Colonic mucosa (tissue), 4 donors: ENCODE data around the gene TBCD. TPM values are rescaled to one million over a fixed set of nuclear protein-coding genes. Genes with fewer than 3 reads are reported as not detected.

ENCODE experiments used
- DNase-seq: peaks from one replicate; pipeline ENCODE4 v3.0.0-alpha.2; 2020
- H3K27ac ChIP-seq: fragments of 200-600 bp; one replicate; pipeline ENCODE4 v1.8.0; 2021
- H3K27me3 ChIP-seq: fragments of 200-600 bp; one replicate; pipeline ENCODE4 v1.8.0; 2021
- H3K36me3 ChIP-seq: fragments of 200-600 bp; one replicate; pipeline ENCODE4 v1.8.0; 2021
- H3K4me1 ChIP-seq: fragments of 200-600 bp; one replicate; pipeline ENCODE4 v1.8.0; 2021; ENCODE audit warnings: mild to moderate bottlenecking
- H3K4me3 ChIP-seq: fragments of 200-600 bp; one replicate; pipeline ENCODE4 v1.8.0; 2021
- H3K9ac ChIP-seq, 2 donors: one replicate each; pipeline ENCODE4 v1.7.0; 2013; ENCODE audit warnings: control low read depth in 2 of 2, low read depth in 2 of 2, low read length in 2 of 2
- H3K9me3 ChIP-seq: fragments of 200-600 bp; one replicate; pipeline ENCODE4 v1.8.0; 2021
- CTCF ChIP-seq: fragments of 200-600 bp; IDR thresholded peaks from one replicate; pipeline ENCODE4 v1.8.0; 2022; ENCODE audit warnings: antibody characterized with exemption, mild to moderate bottlenecking
- intact Hi-C: fragments of 100-400 bp; cut with DNase I; formaldehyde crosslinking; loops from one replicate; pipeline ENCODE4 v1.14.1; 2022
- total RNA-seq, 2 donors: library from RNA; stranded (reverse); fragmentation: NEBNext Ultra II Directional in 1 of 2; extraction: Animal tissue kit (Norgen Biotek cat#: 25700) in 1 of 2; gene quantifications; one replicate each; pipeline ENCODE4 v1.2.1, GENCODE V29; 2021
- donor health status: healthy.
- donor health status: DM: no; HTN: no; CAD: no.
- donor health status: DM: no; HTN: no; CAD: no.

The TBCD gene
- total RNA-seq, 2 donors from 2014 or later: 49.2 to 101 TPM

- DNase-seq: no peak
- Histone ChIP-seq H3K27me3 (no peaks in the 10 kb centered on the region), H3K9ac (no peak overlapping the region), H3K36me3 (no peaks in the 10 kb centered on the region), H3K4me3 (no peak overlapping the region), H3K9me3 (no peaks in the 10 kb centered on the region), H3K4me1 (no peaks in the 10 kb centered on the region), H3K27ac (no peak overlapping the region)
- no peak for TF ChIP-seq CTCF
- intact Hi-C loops: no loop called here
Observed at GRCh38 chr17:82925336-82925735, 173.5 kb downstream of the TBCD start.

- no peak overlapping the region for H3K27ac ChIP-seq
- no peak overlapping the region for H3K9ac ChIP-seq
- intact Hi-C loops: no loop called here
- H3K4me1 ChIP-seq: no peaks in the 10 kb centered on the region
- TF ChIP-seq CTCF: no peak
- no peaks in the 10 kb centered on the region for H3K9me3 ChIP-seq
- no peak overlapping the region for H3K4me3 ChIP-seq
- no peaks in the 10 kb centered on the region for H3K36me3 ChIP-seq
- H3K27me3 ChIP-seq: no peaks in the 10 kb centered on the region
- no peak for DNase-seq
Observed at GRCh38 chr17:82926081-82926480, 174.2 kb downstream of the TBCD start.

- H3K9ac ChIP-seq: no peak overlapping the region
- H3K27me3 ChIP-seq: no peaks in the 10 kb centered on the region
- H3K9me3 ChIP-seq: no peaks in the 10 kb centered on the region
- no peaks in the 10 kb centered on the region for H3K36me3 ChIP-seq
- no peaks in the 10 kb centered on the region for H3K4me1 ChIP-seq
- TF ChIP-seq CTCF: no peak
- intact Hi-C loops: no loop called here
- H3K4me3 ChIP-seq: no peak overlapping the region
- DNase-seq: no peak
- H3K27ac ChIP-seq: no peak overlapping the region
Observed at GRCh38 chr17:82926716-82927115, 174.9 kb downstream of the TBCD start.

GRCh38 chr17:82927311-82927660, 175.4 kb downstream of the TBCD start:
- no peak for TF ChIP-seq CTCF
- H3K27me3 ChIP-seq: no peaks in the 10 kb centered on the region
- no peaks in the 10 kb centered on the region for H3K9me3 ChIP-seq
- H3K27ac ChIP-seq: no peak overlapping the region
- no peaks in the 10 kb centered on the region for H3K4me1 ChIP-seq
- intact Hi-C loops: no loop called here
- DNase-seq: no peak
- no peaks in the 10 kb centered on the region for H3K36me3 ChIP-seq
- H3K4me3 ChIP-seq: no peak overlapping the region
- no peak overlapping the region for H3K9ac ChIP-seq

GRCh38 chr17:82927661-82928601, 176.1 kb downstream of the TBCD start:
- Histone ChIP-seq H3K27ac (no peak overlapping the region), H3K4me1 (no peaks in the 10 kb centered on the region), H3K9me3 (no peaks in the 10 kb centered on the region), H3K36me3 (no peaks in the 10 kb centered on the region), H3K27me3 (no peaks in the 10 kb centered on the region), H3K9ac (no peak overlapping the region), H3K4me3 (no peak overlapping the region)
- no peak for DNase-seq
- no peak for TF ChIP-seq CTCF
- intact Hi-C loops: no loop called here
